MM.1S (cell line): ENCODE data around the gene TUBG2.

Experiments
- EZH2phosphoT487 ChIP-seq: fragments of 300-600 bp; sonication (generic); IDR thresholded peaks from 2 replicates; pipeline ENCODE4 v1.6.1; 2018; ENCODE audit warnings: antibody characterized with exemption, low read length
- TF ChIP-seq, protein P1 (sequence below): fragments of 300-600 bp; sonication (generic); IDR thresholded peaks from 2 replicates; pipeline ENCODE4 v1.5.1; 2016; ENCODE audit warnings: antibody characterized with exemption, low read length, mixed read lengths

DNA sequence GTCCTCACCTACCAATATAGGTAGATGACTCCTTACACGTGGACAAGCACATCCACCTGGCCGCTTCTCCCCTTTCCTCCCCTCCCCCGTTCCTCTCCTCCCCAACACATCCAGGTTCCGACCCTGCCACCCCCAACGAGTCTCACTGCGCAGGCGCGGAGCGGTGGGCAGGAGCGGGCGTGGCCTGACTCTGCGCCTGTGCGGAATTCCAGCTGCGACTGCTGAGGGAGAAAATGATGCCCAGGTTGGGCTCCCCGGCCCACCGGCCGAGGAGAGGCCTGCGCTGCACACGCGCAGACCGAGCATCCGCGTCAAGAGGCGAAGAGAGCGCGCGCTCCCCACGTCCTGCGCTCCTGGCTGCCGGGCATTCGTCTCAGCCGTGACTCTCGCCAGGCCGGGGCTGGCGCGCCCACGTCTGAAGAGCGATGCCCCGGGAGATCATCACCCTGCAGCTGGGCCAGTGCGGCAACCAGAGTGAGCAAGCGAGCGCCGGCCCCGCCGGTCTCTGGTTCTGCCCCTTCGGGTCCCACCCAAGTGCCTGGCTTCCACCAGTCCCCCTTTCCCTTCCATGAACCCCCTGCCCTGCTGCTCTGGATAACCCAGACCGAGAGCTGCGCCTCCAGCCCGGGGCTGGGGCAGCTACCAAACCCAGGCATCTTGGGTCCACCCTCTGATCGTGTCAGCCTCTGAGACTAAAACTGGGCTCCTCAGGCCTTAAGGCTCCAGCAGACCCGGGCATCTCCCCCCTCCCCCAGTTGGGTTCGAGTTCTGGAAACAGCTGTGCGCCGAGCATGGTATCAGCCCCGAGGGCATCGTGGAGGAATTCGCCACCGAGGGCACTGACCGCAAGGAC lies at the start of gene TUBG2:
- TF ChIP-seq EZH2phosphoT487: no peak
- TF ChIP-seq, protein P1, sequence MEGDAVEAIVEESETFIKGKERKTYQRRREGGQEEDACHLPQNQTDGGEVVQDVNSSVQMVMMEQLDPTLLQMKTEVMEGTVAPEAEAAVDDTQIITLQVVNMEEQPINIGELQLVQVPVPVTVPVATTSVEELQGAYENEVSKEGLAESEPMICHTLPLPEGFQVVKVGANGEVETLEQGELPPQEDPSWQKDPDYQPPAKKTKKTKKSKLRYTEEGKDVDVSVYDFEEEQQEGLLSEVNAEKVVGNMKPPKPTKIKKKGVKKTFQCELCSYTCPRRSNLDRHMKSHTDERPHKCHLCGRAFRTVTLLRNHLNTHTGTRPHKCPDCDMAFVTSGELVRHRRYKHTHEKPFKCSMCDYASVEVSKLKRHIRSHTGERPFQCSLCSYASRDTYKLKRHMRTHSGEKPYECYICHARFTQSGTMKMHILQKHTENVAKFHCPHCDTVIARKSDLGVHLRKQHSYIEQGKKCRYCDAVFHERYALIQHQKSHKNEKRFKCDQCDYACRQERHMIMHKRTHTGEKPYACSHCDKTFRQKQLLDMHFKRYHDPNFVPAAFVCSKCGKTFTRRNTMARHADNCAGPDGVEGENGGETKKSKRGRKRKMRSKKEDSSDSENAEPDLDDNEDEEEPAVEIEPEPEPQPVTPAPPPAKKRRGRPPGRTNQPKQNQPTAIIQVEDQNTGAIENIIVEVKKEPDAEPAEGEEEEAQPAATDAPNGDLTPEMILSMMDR: no peak
